CD14-positive monocyte (primary cell): ENCODE measurements around the gene COL13A1. TPM values are rescaled to one million over a fixed set of nuclear protein-coding genes. Genes with fewer than 3 reads are reported as not detected.

Experiments used
- DNase-seq, 3 donors: peaks; one replicate each; pipeline ENCODE4 v3.0.0-alpha.2; 2011 to 2022
- H2AFZ ChIP-seq: 2 replicates; pipeline ENCODE4 v1.6.0; 2012; ENCODE audit warnings: mild to moderate bottlenecking, low read depth, low read length, inconsistent platforms; ENCODE audit not compliant: insufficient read depth, poor library complexity, severe bottlenecking
- H3K27ac ChIP-seq, 2 donors: 1 replicate in 1 of 2; 2 replicates in 1 of 2; pipeline ENCODE4 v1.5.1; 2012 to 2013; ENCODE audit warnings: low read length in 2 of 2, control low read depth in 1 of 2, inconsistent platforms in 1 of 2, low read depth in 1 of 2, mild to moderate bottlenecking in 1 of 2
- H3K27me3 ChIP-seq, 2 donors: one replicate each; pipeline versions ENCODE4 v1.6.0 to v1.6.1; 2011 to 2013; ENCODE audit warnings: low read length in 2 of 2; ENCODE audit not compliant: control insufficient read depth in 2 of 2, insufficient read depth in 2 of 2
- H3K36me3 ChIP-seq, 2 donors: replicated peaks in 1 of 2; 1 replicate in 1 of 2; 2 replicates in 1 of 2; pipeline versions ENCODE4 v1.5.1 to v1.6.1; 2012 to 2013; ENCODE audit warnings: low read length in 2 of 2, control low read depth in 1 of 2, inconsistent platforms in 1 of 2, mild to moderate bottlenecking in 1 of 2; ENCODE audit not compliant: insufficient read depth in 2 of 2, control insufficient read depth in 1 of 2
- H3K4me1 ChIP-seq, 2 donors: 1 replicate in 1 of 2; 2 replicates in 1 of 2; pipeline versions ENCODE4 v1.5.1 to v1.6.1; 2012 to 2013; ENCODE audit warnings: low read length in 2 of 2, control low read depth in 1 of 2, inconsistent platforms in 1 of 2, mild to moderate bottlenecking in 1 of 2, moderate library complexity in 1 of 2; ENCODE audit not compliant: insufficient read depth in 2 of 2, control insufficient read depth in 1 of 2
- H3K4me2 ChIP-seq: replicated peaks from 2 replicates; pipeline ENCODE3; 2012; ENCODE audit warnings: low read length, moderate library complexity, mild to moderate bottlenecking; ENCODE audit not compliant: poor library complexity, severe bottlenecking; ENCODE audit errors: extremely low read depth
- H3K4me3 ChIP-seq, 3 experiments: fragments of 200-600 bp in 1 of 3; sonication (generic) in 1 of 3; replicated peaks in 1 of 3; 1 replicate in 2 of 3; 2 replicates in 1 of 3; pipeline ENCODE4 v1.5.1; 2011 to 2013; ENCODE audit warnings: low read length in 3 of 3, mild to moderate bottlenecking in 3 of 3, control low read depth in 2 of 3, low read depth in 2 of 3, inconsistent platforms in 1 of 3, moderate library complexity in 1 of 3
- H3K79me2 ChIP-seq: 2 replicates; pipeline ENCODE4 v1.6.0; 2012; ENCODE audit warnings: mild to moderate bottlenecking, control low read depth, inconsistent platforms, low read length, moderate library complexity; ENCODE audit not compliant: insufficient read depth
- H3K9ac ChIP-seq: 2 replicates; pipeline ENCODE4 v1.6.0; 2017; ENCODE audit warnings: low read length, mild to moderate bottlenecking; ENCODE audit not compliant: insufficient read depth, poor library complexity, severe bottlenecking
- H3K9me3 ChIP-seq, 2 donors: replicated peaks in 1 of 2; 1 replicate in 1 of 2; 2 replicates in 1 of 2; pipeline versions ENCODE4 v1.5.1 to v1.6.1; 2012 to 2013; ENCODE audit warnings: low read length in 2 of 2, control low read depth in 1 of 2; ENCODE audit not compliant: control insufficient read depth in 1 of 2, insufficient read depth in 1 of 2
- H4K20me1 ChIP-seq: 2 replicates; pipeline ENCODE4 v1.6.0; 2012; ENCODE audit warnings: mild to moderate bottlenecking, low read length, control low read depth, moderate library complexity; ENCODE audit not compliant: insufficient read depth
- H3K27ac Mint-ChIP-seq, 7 donors: one replicate each; pipeline ENCODE4 v1.8.0; 2020; ENCODE audit warnings: mild to moderate bottlenecking in 7 of 7, mixed read lengths in 7 of 7, moderate library complexity in 6 of 7, inconsistent platforms in 2 of 7
- H3K27me3 Mint-ChIP-seq, 3 donors: one replicate each; pipeline ENCODE4 v1.8.0; 2021 to 2022; ENCODE audit warnings: low read depth in 3 of 3, mild to moderate bottlenecking in 3 of 3, mixed read lengths in 3 of 3, moderate library complexity in 3 of 3, inconsistent platforms in 1 of 3
- H3K36me3 Mint-ChIP-seq, 2 donors: one replicate each; pipeline ENCODE4 v1.8.0; 2020; ENCODE audit warnings: mixed read lengths in 2 of 2, inconsistent platforms in 1 of 2, mild to moderate bottlenecking in 1 of 2
- H3K4me1 Mint-ChIP-seq: one replicate; pipeline ENCODE4 v1.8.0; 2020; ENCODE audit warnings: mild to moderate bottlenecking, mixed read lengths
- H3K4me3 Mint-ChIP-seq, 2 donors: one replicate each; pipeline ENCODE4 v1.8.0; 2020; ENCODE audit warnings: mild to moderate bottlenecking in 2 of 2, mixed read lengths in 2 of 2, moderate library complexity in 1 of 2
- H3K9me3 Mint-ChIP-seq, 7 donors: one replicate each; pipeline ENCODE4 v1.8.0; 2020 to 2022; ENCODE audit warnings: mixed read lengths in 7 of 7, mild to moderate bottlenecking in 6 of 7, moderate library complexity in 6 of 7, inconsistent platforms in 2 of 7
- WGBS: methylation state at CpG from one replicate; pipeline ENCODE4 v1.1.5; 2013; ENCODE audit warnings: missing lambda C conversion rate; ENCODE audit not compliant: insufficient coverage; 5-methylcytosine and 5-hydroxymethylcytosine counted together
- intact Hi-C, 2 donors: fragments of 100-400 bp; cut with micrococcal nuclease; formaldehyde crosslinking; loops; one replicate each; pipeline versions ENCODE4 v1.15.0 to v1.15.1; 2023
- polyA plus RNA-seq, 3 donors: library from polyadenylated mRNA; depleted of rRNA in 1 of 3; unstranded in 2 of 3; stranded (reverse) in 1 of 3; fragments of 300-500 nt in 2 of 3; fragments of >200 nt in 1 of 3; fragmentation: Illumina TruSeq in 2 of 3; gene quantifications; 1 replicate in 2 of 3; 2 replicates in 1 of 3; pipeline ENCODE4 v1.2.3, GENCODE V29; 2012 to 2021
- TF ChIP-seq, protein P1 (sequence below): fragments of 200-600 bp; IDR thresholded peaks from one replicate; pipeline ENCODE4 v1.8.0; 2022; ENCODE audit warnings: antibody characterized with exemption, mild to moderate bottlenecking

Gene COL13A1
- polyA plus RNA-seq, 3 donors = not detected

DNA sequence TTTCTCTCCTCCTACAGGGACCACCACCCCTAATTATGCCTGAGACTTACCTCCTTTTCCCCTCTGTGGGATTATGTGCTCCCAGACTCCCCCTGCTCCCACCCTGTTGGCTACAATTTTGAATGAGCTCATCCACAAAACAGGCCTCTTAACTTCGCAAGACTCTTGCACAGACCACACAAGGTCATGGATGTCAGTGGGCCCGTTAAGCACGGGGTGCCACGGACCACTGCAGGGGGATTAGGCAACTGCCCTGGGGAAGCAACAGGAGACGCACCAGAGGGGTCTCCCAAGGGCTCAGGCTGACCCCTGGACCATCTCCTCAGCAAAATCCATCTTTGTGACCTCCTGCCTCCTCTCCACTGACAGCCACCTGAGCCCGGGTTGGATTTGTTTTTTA, 42.1 kb upstream of the COL13A1 start:
- Histone ChIP-seq H4K20me1 (no peaks in the 10 kb centered on the region), H3K4me3 (no peak overlapping the region), H3K9ac (no peak overlapping the region), H3K4me2 (no peak overlapping the region), H3K9me3 (no peaks in the 10 kb centered on the region), H3K27ac (no peak overlapping the region), H3K27me3 (no peaks in the 10 kb centered on the region), H2AFZ (no peak overlapping the region), H3K36me3 (no peaks in the 10 kb centered on the region), H3K79me2 (no peaks in the 10 kb centered on the region), H3K4me1 (no peaks in the 10 kb centered on the region)
- Mint-ChIP-seq H3K9me3 (no peaks in the 10 kb centered on the region), H3K27me3 (peaks cover 6 to 7% (median 6%) of the 10 kb centered on the region in 3 donors), H3K36me3 (no peaks in the 10 kb centered on the region), H3K4me3 (no peak overlapping the region), H3K4me1 (no peaks in the 10 kb centered on the region), H3K27ac (no peak overlapping the region)
- intact Hi-C loops = no loop called here
- 90% methylated on average over 6 of the region's 6 CpGs for WGBS
- no peak for DNase-seq
- TF ChIP-seq, protein P1, sequence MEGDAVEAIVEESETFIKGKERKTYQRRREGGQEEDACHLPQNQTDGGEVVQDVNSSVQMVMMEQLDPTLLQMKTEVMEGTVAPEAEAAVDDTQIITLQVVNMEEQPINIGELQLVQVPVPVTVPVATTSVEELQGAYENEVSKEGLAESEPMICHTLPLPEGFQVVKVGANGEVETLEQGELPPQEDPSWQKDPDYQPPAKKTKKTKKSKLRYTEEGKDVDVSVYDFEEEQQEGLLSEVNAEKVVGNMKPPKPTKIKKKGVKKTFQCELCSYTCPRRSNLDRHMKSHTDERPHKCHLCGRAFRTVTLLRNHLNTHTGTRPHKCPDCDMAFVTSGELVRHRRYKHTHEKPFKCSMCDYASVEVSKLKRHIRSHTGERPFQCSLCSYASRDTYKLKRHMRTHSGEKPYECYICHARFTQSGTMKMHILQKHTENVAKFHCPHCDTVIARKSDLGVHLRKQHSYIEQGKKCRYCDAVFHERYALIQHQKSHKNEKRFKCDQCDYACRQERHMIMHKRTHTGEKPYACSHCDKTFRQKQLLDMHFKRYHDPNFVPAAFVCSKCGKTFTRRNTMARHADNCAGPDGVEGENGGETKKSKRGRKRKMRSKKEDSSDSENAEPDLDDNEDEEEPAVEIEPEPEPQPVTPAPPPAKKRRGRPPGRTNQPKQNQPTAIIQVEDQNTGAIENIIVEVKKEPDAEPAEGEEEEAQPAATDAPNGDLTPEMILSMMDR = no peak

DNA sequence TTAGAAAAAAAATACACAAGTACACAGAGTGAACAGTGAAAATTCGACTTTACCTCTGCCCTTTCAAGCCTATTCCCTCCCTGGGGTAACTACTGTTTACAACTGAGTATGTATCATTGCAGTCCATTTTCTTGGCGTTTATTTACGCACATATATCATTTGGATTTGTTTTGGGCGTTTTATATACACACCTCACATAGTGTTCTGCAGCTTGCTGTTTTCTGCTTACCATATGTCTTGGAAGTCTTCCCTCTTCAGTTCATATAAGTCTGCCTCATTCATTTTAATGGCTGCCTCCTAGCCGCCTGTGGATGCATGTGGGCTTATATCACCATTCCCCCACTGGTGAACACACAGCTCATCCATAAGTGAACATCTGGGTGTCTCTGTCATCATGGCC, 41.6 kb upstream of the COL13A1 start:
- no peak for DNase-seq
- H3K4me1 Mint-ChIP-seq = no peaks in the 10 kb centered on the region
- Histone ChIP-seq H3K4me2 (no peak overlapping the region), H3K4me3 (no peak overlapping the region), H3K9ac (no peak overlapping the region), H3K4me1 (no peaks in the 10 kb centered on the region), H3K27me3 (no peaks in the 10 kb centered on the region), H3K9me3 (no peaks in the 10 kb centered on the region), H4K20me1 (no peaks in the 10 kb centered on the region), H3K36me3 (no peaks in the 10 kb centered on the region), H3K79me2 (no peaks in the 10 kb centered on the region), H3K27ac (no peak overlapping the region), H2AFZ (no peak overlapping the region)
- intact Hi-C loops = no loop called here
- no peaks in the 10 kb centered on the region for H3K36me3 Mint-ChIP-seq
- no CpG with 5 or more reads among the region's 5 CpGs for WGBS
- no peak overlapping the region for H3K4me3 Mint-ChIP-seq
- H3K27me3 Mint-ChIP-seq = peaks cover 6 to 8% (median 8%) of the 10 kb centered on the region in 3 donors
- no peak overlapping the region for H3K27ac Mint-ChIP-seq
- H3K9me3 Mint-ChIP-seq = no peaks in the 10 kb centered on the region
- TF ChIP-seq, protein P1 = no peak
